Loucy (cell line): Measurements from ENCODE around the gene RTL1.

Source experiments
- H2AFZ ChIP-seq: fragments of 200-600 bp; sonication (generic); 2 replicates; pipeline ENCODE4 v1.6.0; 2016; ENCODE audit warnings: antibody characterized with exemption, mild to moderate bottlenecking, low read length, moderate library complexity
- H3F3A ChIP-seq: fragments of 200-600 bp; 2 replicates; pipeline ENCODE4 v1.6.0; 2016; ENCODE audit warnings: antibody characterized with exemption, low read depth, mild to moderate bottlenecking
- H3K27me3 ChIP-seq: fragments of 200-600 bp; sonication (generic); 2 replicates; pipeline ENCODE4 v1.6.1; 2014; ENCODE audit warnings: low read length, mild to moderate bottlenecking; ENCODE audit not compliant: insufficient read depth, poor library complexity, severe bottlenecking
- H3K36me3 ChIP-seq: fragments of 200-600 bp; sonication (generic); 2 replicates; pipeline ENCODE4 v1.6.1; 2016; ENCODE audit warnings: low read length; ENCODE audit not compliant: insufficient read depth
- H3K4me1 ChIP-seq: fragments of 200-600 bp; sonication (generic); 2 replicates; pipeline ENCODE4 v1.5.1; 2014; ENCODE audit warnings: low read length, mild to moderate bottlenecking; ENCODE audit not compliant: insufficient read depth, poor library complexity, severe bottlenecking
- H3K4me2 ChIP-seq: fragments of 200-600 bp; sonication (generic); 2 replicates; pipeline ENCODE4 v1.6.0; 2014; ENCODE audit warnings: antibody characterized with exemption, low read length, low read depth, mild to moderate bottlenecking; ENCODE audit not compliant: poor library complexity, severe bottlenecking
- H3K4me3 ChIP-seq: fragments of 200-600 bp; sonication (generic); 2 replicates; pipeline ENCODE4 v1.5.1; 2014; ENCODE audit warnings: low read length, mild to moderate bottlenecking, mixed read lengths; ENCODE audit not compliant: poor library complexity, severe bottlenecking
- H3K79me2 ChIP-seq: fragments of 200-600 bp; sonication (generic); 2 replicates; pipeline ENCODE4 v1.6.1; 2014; ENCODE audit warnings: low read length; ENCODE audit not compliant: insufficient read depth
- H3K9ac ChIP-seq: fragments of 200-600 bp; sonication (generic); 2 replicates; pipeline ENCODE4 v1.6.0; 2014; ENCODE audit warnings: mild to moderate bottlenecking, low read depth, low read length, moderate library complexity; ENCODE audit not compliant: poor library complexity, severe bottlenecking
- H3K9me2 ChIP-seq: fragments of 200-600 bp; sonication (generic); replicated peaks from 2 replicates; pipeline ENCODE4 v1.6.1; 2016; ENCODE audit warnings: low read depth, low read length, mixed read lengths
- H3K9me3 ChIP-seq: fragments of 200-600 bp; sonication (generic); 2 replicates; pipeline ENCODE4 v1.6.1; 2014; ENCODE audit warnings: mild to moderate bottlenecking, antibody characterized with exemption, low read length, low read depth; ENCODE audit not compliant: insufficient read depth
- H4K20me1 ChIP-seq: fragments of 200-600 bp; sonication (generic); 2 replicates; pipeline ENCODE4 v1.6.0; 2014; ENCODE audit warnings: antibody characterized with exemption, low read length, mild to moderate bottlenecking; ENCODE audit not compliant: insufficient read depth, poor library complexity, severe bottlenecking
- CTCF ChIP-seq: fragments of 200-600 bp; sonication (generic); conservative IDR thresholded peaks from 2 replicates; pipeline ENCODE4 v1.5.1; 2014; ENCODE audit warnings: mild to moderate bottlenecking, antibody characterized with exemption, low read length
- EZH2phosphoT487 ChIP-seq: fragments of 200-600 bp; IDR thresholded peaks from 2 replicates; pipeline ENCODE4 v1.6.1; 2018; ENCODE audit warnings: antibody characterized with exemption, mild to moderate bottlenecking, moderate library complexity, borderline replicate concordance

Gene RTL1

GRCh38 chr14:100862793-100863192 is 40.7 kb downstream of the RTL1 start:
- no peaks in the 10 kb centered on the region for H4K20me1 ChIP-seq
- H3K9me2 ChIP-seq, result no peaks in the 10 kb centered on the region
- H3K27me3 ChIP-seq, result no peaks in the 10 kb centered on the region
- no peak overlapping the region for H2AFZ ChIP-seq
- no peak overlapping the region for H3K9ac ChIP-seq
- no peak for TF ChIP-seq EZH2phosphoT487
- no peak for TF ChIP-seq CTCF
- H3K79me2 ChIP-seq, result no peaks in the 10 kb centered on the region
- H3K4me1 ChIP-seq, result no peaks in the 10 kb centered on the region
- no peak overlapping the region for H3K4me2 ChIP-seq
- peaks cover 5% of the 10 kb centered on the region; the same call in 1 of the 2 replicates for H3K9me3 ChIP-seq
- H3K4me3 ChIP-seq, result no peak overlapping the region
- no peaks in the 10 kb centered on the region for H3K36me3 ChIP-seq
- H3F3A ChIP-seq, result no peaks in the 10 kb centered on the region

- H4K20me1 ChIP-seq, result no peaks in the 10 kb centered on the region
- no peaks in the 10 kb centered on the region for H3K9me2 ChIP-seq
- peaks cover 5% of the 10 kb centered on the region; the same call in 1 of the 2 replicates for H3K9me3 ChIP-seq
- H3K4me1 ChIP-seq, result no peaks in the 10 kb centered on the region
- no peaks in the 10 kb centered on the region for H3K27me3 ChIP-seq
- no peaks in the 10 kb centered on the region for H3F3A ChIP-seq
- H3K4me2 ChIP-seq, result no peak overlapping the region
- no peak overlapping the region for H2AFZ ChIP-seq
- TF ChIP-seq EZH2phosphoT487, result no peak
- TF ChIP-seq CTCF, result no peak
- no peaks in the 10 kb centered on the region for H3K79me2 ChIP-seq
- H3K36me3 ChIP-seq, result no peaks in the 10 kb centered on the region
- no peak overlapping the region for H3K4me3 ChIP-seq
- H3K9ac ChIP-seq, result no peak overlapping the region
Measured at GRCh38 chr14:100862277-100862676, 41.2 kb downstream of the RTL1 start.

GRCh38 chr14:100861937-100862247 is 41.6 kb downstream of the RTL1 start:
- H3K4me2 ChIP-seq, result no peak overlapping the region
- H2AFZ ChIP-seq, result no peak overlapping the region

More at GRCh38 chr14:100861937-100862247, 41.6 kb downstream of the RTL1 start:
- H4K20me1 ChIP-seq, result no peaks in the 10 kb centered on the region
- TF ChIP-seq EZH2phosphoT487 (no peak), CTCF (no peak)
- H3K36me3 ChIP-seq, result no peaks in the 10 kb centered on the region
- H3K9me3 ChIP-seq, result peaks cover 5% of the 10 kb centered on the region; the same call in 1 of the 2 replicates
- H3K4me1 ChIP-seq, result no peaks in the 10 kb centered on the region
- no peak overlapping the region for H3K4me3 ChIP-seq
- no peak overlapping the region for H3K9ac ChIP-seq
- H3K27me3 ChIP-seq, result no peaks in the 10 kb centered on the region
- no peaks in the 10 kb centered on the region for H3K79me2 ChIP-seq
- H3F3A ChIP-seq, result no peaks in the 10 kb centered on the region
- H3K9me2 ChIP-seq, result no peaks in the 10 kb centered on the region
